Endothelial cell (in vitro differentiated cells): Measurements from ENCODE around the gene LITAFD. TPM values are rescaled to one million over a fixed set of nuclear protein-coding genes. Genes with fewer than 3 reads are reported as not detected.

Experiments
- DNase-seq: peaks from one replicate; pipeline ENCODE4 v3.0.0; 2021; ENCODE audit warnings: low spot score
- H3K27ac Mint-ChIP-seq: one replicate; pipeline ENCODE4 v1.8.0; 2021; ENCODE audit warnings: mixed read lengths, inconsistent platforms; ENCODE audit not compliant: unreplicated experiment
- H3K27me3 Mint-ChIP-seq: one replicate; pipeline ENCODE4 v1.8.0; 2021; ENCODE audit warnings: mild to moderate bottlenecking, moderate library complexity, mixed read lengths, inconsistent platforms; ENCODE audit not compliant: unreplicated experiment
- H3K36me3 Mint-ChIP-seq: one replicate; pipeline ENCODE4 v1.8.0; 2021; ENCODE audit warnings: mild to moderate bottlenecking, low read depth, mixed read lengths, inconsistent platforms; ENCODE audit not compliant: unreplicated experiment
- H3K4me1 Mint-ChIP-seq: one replicate; pipeline ENCODE4 v1.8.0; 2021; ENCODE audit warnings: mild to moderate bottlenecking, mixed read lengths, inconsistent platforms; ENCODE audit not compliant: unreplicated experiment
- H3K4me3 Mint-ChIP-seq: one replicate; pipeline ENCODE4 v1.8.0; 2021; ENCODE audit warnings: mild to moderate bottlenecking, mixed read lengths, inconsistent platforms; ENCODE audit not compliant: unreplicated experiment
- H3K9me3 Mint-ChIP-seq: one replicate; pipeline ENCODE4 v1.8.0; 2021; ENCODE audit warnings: mixed read lengths, inconsistent platforms; ENCODE audit not compliant: unreplicated experiment
- total RNA-seq: library from RNA; stranded (reverse); fragmentation: NEBNext Ultra II Directional; extraction: Animal tissue kit (Norgen Biotek cat#: 25700); gene quantifications from one replicate; pipeline ENCODE4 v1.2.1, GENCODE V29; 2021; ENCODE audit not compliant: unreplicated experiment
- TF ChIP-seq, protein P1 (sequence below): fragments of 200-600 bp; sonication (generic); IDR thresholded peaks from one replicate; pipeline ENCODE4 v1.5.0; 2021; ENCODE audit warnings: antibody characterized with exemption; ENCODE audit not compliant: unreplicated experiment

LITAFD gene
- total RNA-seq, 1 donor from 2014 or later: not detected

DNA sequence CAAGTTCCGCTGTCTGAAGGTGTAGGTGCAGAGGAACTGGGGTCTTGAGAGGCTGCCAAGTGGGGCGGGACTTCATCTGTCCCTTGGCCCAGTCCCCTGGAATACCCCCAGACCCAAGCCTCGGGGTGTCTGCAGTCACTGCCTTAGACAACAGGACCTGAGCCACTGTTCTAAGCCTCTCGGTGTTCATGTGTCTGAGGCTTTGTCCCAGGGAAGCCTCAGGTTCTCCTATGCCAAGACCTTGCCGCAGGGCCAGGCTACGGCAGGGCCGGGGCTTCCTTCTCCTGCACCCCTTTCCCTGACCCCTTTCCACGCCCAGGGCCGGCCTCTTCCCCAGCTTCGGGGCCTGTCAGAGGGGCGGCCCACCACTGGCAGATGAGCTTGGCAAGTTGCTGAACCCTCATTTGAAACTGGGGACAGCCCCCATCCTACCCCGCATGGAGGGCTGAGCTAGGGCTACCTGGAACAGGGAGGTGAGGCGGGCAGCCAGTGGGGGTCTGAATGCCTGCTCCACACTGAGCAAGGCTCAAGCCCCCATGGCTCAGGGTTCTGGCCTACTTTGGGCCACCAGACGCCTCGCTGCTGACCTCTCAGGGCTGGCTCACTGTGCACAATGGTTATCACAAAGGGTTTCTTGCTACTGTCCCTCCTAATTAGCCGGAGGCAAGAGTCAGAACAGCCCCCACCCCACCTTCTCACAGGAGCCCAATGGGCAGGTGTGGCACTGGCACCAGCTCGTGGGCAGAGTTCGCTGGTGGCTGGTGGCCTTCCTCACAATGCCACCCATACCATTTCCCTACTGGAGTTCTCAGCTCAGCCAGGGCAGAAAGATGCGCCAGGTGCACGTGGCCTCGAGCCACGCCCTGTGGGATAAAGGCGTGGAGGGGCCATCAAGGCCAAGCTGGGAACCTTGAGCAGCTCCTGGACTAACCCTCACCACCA, 7.1 kb downstream of the LITAFD start:
- H3K9me3 Mint-ChIP-seq: no peaks in the 10 kb centered on the region
- H3K4me3 Mint-ChIP-seq: no peak overlapping the region
- peaks cover 13% of the 10 kb centered on the region for H3K27me3 Mint-ChIP-seq
- H3K36me3 Mint-ChIP-seq: peaks cover 34% of the 10 kb centered on the region
- H3K27ac Mint-ChIP-seq: no peak overlapping the region
- no peak for DNase-seq
- H3K4me1 Mint-ChIP-seq: peaks cover 10% of the 10 kb centered on the region
- TF ChIP-seq, protein P1, sequence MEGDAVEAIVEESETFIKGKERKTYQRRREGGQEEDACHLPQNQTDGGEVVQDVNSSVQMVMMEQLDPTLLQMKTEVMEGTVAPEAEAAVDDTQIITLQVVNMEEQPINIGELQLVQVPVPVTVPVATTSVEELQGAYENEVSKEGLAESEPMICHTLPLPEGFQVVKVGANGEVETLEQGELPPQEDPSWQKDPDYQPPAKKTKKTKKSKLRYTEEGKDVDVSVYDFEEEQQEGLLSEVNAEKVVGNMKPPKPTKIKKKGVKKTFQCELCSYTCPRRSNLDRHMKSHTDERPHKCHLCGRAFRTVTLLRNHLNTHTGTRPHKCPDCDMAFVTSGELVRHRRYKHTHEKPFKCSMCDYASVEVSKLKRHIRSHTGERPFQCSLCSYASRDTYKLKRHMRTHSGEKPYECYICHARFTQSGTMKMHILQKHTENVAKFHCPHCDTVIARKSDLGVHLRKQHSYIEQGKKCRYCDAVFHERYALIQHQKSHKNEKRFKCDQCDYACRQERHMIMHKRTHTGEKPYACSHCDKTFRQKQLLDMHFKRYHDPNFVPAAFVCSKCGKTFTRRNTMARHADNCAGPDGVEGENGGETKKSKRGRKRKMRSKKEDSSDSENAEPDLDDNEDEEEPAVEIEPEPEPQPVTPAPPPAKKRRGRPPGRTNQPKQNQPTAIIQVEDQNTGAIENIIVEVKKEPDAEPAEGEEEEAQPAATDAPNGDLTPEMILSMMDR: no peak

- H3K27me3 Mint-ChIP-seq: peaks cover 13% of the 10 kb centered on the region
- no peak overlapping the region for H3K4me3 Mint-ChIP-seq
- no peak overlapping the region for H3K27ac Mint-ChIP-seq
- peaks cover 40% of the 10 kb centered on the region for H3K36me3 Mint-ChIP-seq
- no peaks in the 10 kb centered on the region for H3K9me3 Mint-ChIP-seq
- peaks cover 10% of the 10 kb centered on the region for H3K4me1 Mint-ChIP-seq
- no peak for DNase-seq
- TF ChIP-seq, protein P1: no peak
Observed at GRCh38 chr16:8889893-8890548, 7.9 kb downstream of the LITAFD start.

- no peak overlapping the region for H3K27ac Mint-ChIP-seq
- peaks cover 10% of the 10 kb centered on the region for H3K4me1 Mint-ChIP-seq
- TF ChIP-seq, protein P1: no peak
- H3K9me3 Mint-ChIP-seq: no peaks in the 10 kb centered on the region
- peaks cover 45% of the 10 kb centered on the region for H3K36me3 Mint-ChIP-seq
- no peak overlapping the region for H3K4me3 Mint-ChIP-seq
- H3K27me3 Mint-ChIP-seq: peaks cover 10% of the 10 kb centered on the region
- no peak for DNase-seq
Observed at GRCh38 chr16:8890549-8890921, 8.4 kb downstream of the LITAFD start.

DNA sequence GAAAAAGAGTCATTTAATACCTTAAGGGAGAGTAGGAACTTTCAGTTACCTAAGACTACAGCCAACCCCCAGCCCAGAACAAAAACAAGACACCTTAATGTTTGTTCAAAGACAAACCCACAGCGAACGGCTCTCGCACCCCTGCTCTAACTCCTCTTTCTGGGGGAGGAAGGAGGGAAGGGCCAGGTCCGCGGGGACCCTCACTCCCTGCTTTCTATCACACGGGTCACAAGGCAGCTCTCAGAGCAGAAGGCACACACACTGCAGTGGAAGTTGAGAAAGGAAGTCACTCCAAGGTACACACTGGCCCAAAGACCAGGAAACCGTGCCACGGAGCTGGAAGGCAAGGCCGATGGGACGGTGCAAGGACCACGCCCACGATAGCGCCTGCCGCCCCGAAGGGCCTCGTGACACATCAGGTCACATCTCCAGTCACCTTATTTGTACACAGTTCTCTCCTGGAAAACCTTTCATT, 10.0 kb downstream of the LITAFD start:
- H3K27ac Mint-ChIP-seq: peak overlapping the region; percentile 58
- H3K36me3 Mint-ChIP-seq: peaks cover 45% of the 10 kb centered on the region
- TF ChIP-seq, protein P1: no peak
- H3K9me3 Mint-ChIP-seq: no peaks in the 10 kb centered on the region
- H3K27me3 Mint-ChIP-seq: peaks cover 6% of the 10 kb centered on the region
- H3K4me1 Mint-ChIP-seq: peaks cover 7% of the 10 kb centered on the region
- no peak overlapping the region for H3K4me3 Mint-ChIP-seq
- DNase-seq: no peak

DNA sequence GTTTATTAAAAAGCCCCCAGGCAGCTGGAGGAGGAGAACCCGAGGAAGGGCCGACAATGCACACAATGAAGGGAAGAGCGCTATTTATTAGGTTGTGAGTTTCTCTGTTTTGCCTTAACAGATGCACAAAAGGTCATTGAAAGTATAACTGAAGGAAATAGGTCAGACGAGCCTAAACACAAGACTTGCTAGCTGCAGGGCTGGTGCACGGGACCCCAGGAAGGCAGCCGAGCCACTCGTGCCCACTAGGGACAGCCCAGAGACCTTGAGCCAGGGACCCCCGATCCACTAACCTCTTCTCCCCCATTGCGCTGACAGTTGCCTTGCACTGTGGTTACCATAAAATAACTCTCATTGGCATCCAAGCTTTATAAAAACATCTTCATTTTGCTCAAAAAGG, 11.3 kb downstream of the LITAFD start:
- Mint-ChIP-seq H3K4me1 (peaks cover 5% of the 10 kb centered on the region), H3K36me3 (peaks cover 50% of the 10 kb centered on the region), H3K27me3 (peaks cover 6% of the 10 kb centered on the region), H3K27ac (no peak overlapping the region), H3K9me3 (no peaks in the 10 kb centered on the region), H3K4me3 (peak overlapping the region; percentile 76)
- TF ChIP-seq, protein P1: no peak
- no peak for DNase-seq
